H9 (cell line): ENCODE data around the gene TOMM7. TPM values are rescaled to one million over a fixed set of nuclear protein-coding genes. Genes with fewer than 3 reads are reported as not detected.

ENCODE experiments used
- DNase-seq: peaks from one replicate; pipeline ENCODE4 v3.0.0-alpha.2; 2017
- H2AFZ ChIP-seq: one replicate; pipeline ENCODE4 v1.6.1; 2013; ENCODE audit warnings: mild to moderate bottlenecking, low read length, control low read depth, moderate library complexity
- H2AK5ac ChIP-seq: 2 replicates; pipeline ENCODE4 v1.6.1; 2013; ENCODE audit warnings: low read length, control low read depth, mixed read lengths; ENCODE audit not compliant: insufficient read length
- H2BK120ac ChIP-seq: one replicate; pipeline ENCODE4 v1.6.1; 2013; ENCODE audit warnings: low read depth, mild to moderate bottlenecking, low read length, control low read depth, inconsistent platforms; ENCODE audit not compliant: poor library complexity, severe bottlenecking
- H2BK12ac ChIP-seq: 2 replicates; pipeline ENCODE4 v1.6.1; 2013; ENCODE audit warnings: low read length, control low read depth, mixed read lengths, low read depth; ENCODE audit not compliant: insufficient read length
- H2BK15ac ChIP-seq: 2 replicates; pipeline ENCODE4 v1.6.1; 2013; ENCODE audit warnings: low read depth, low read length, control low read depth
- H2BK20ac ChIP-seq: one replicate; pipeline ENCODE4 v1.6.1; 2013; ENCODE audit warnings: low read depth, mild to moderate bottlenecking, low read length, control low read depth, inconsistent platforms; ENCODE audit not compliant: poor library complexity, severe bottlenecking
- H2BK5ac ChIP-seq: 2 replicates; pipeline ENCODE4 v1.6.1; 2013; ENCODE audit warnings: low read length, control low read depth, mixed read lengths; ENCODE audit not compliant: insufficient read length
- H3K14ac ChIP-seq: 2 replicates; pipeline ENCODE4 v1.6.1; 2013; ENCODE audit warnings: low read length, control low read depth; ENCODE audit not compliant: insufficient read depth
- H3K18ac ChIP-seq: 2 replicates; pipeline ENCODE4 v1.6.1; 2013; ENCODE audit warnings: low read depth, mild to moderate bottlenecking, mixed read lengths, low read length, control low read depth; ENCODE audit not compliant: insufficient read length
- H3K23ac ChIP-seq: 2 replicates; pipeline ENCODE4 v1.6.1; 2013; ENCODE audit warnings: low read length, control low read depth, mixed read lengths, low read depth; ENCODE audit not compliant: insufficient read length
- H3K23me2 ChIP-seq: 2 replicates; pipeline ENCODE4 v1.6.1; 2013; ENCODE audit warnings: low read depth, mild to moderate bottlenecking, mixed read lengths, low read length, control low read depth; ENCODE audit not compliant: insufficient read length, poor library complexity, severe bottlenecking
- H3K27ac ChIP-seq: 2 replicates; pipeline ENCODE4 v1.5.1; 2013; ENCODE audit warnings: low read length, control low read depth, mixed read lengths, low read depth; ENCODE audit not compliant: insufficient read length
- H3K27me3 ChIP-seq: 2 replicates; pipeline ENCODE4 v1.6.1; 2013; ENCODE audit warnings: low read length, control low read depth, inconsistent platforms; ENCODE audit not compliant: insufficient read depth
- H3K4ac ChIP-seq: 2 replicates; pipeline ENCODE4 v1.6.1; 2013; ENCODE audit warnings: low read depth, mild to moderate bottlenecking, control low read depth, inconsistent platforms, low read length, moderate library complexity
- H3K4me1 ChIP-seq: 2 replicates; pipeline ENCODE4 v1.6.1; 2013; ENCODE audit warnings: low read length, control low read depth, inconsistent platforms; ENCODE audit not compliant: insufficient read depth
- H3K4me2 ChIP-seq: 2 replicates; pipeline ENCODE4 v1.6.1; 2013; ENCODE audit warnings: low read length, control low read depth, mixed read lengths; ENCODE audit not compliant: insufficient read length, insufficient read depth
- H3K56ac ChIP-seq: 2 replicates; pipeline ENCODE4 v1.6.1; 2013; ENCODE audit warnings: low read depth, mild to moderate bottlenecking, mixed read lengths, low read length, control low read depth; ENCODE audit not compliant: insufficient read length
- H3K79me1 ChIP-seq: 2 replicates; pipeline ENCODE4 v1.6.1; 2013; ENCODE audit warnings: low read depth, mild to moderate bottlenecking, moderate library complexity, low read length, control low read depth, inconsistent platforms; ENCODE audit not compliant: insufficient read depth, poor library complexity, severe bottlenecking
- H3K79me2 ChIP-seq: 2 replicates; pipeline ENCODE4 v1.6.1; 2013; ENCODE audit warnings: low read length, control low read depth, inconsistent platforms; ENCODE audit not compliant: insufficient read depth
- H3K9ac ChIP-seq: 2 replicates; pipeline ENCODE4 v1.6.1; 2013; ENCODE audit warnings: low read length, control low read depth, mixed read lengths; ENCODE audit not compliant: insufficient read length; ENCODE audit errors: extremely low read depth
- H3K9me3 ChIP-seq: one replicate; pipeline ENCODE4 v1.6.1; 2013; ENCODE audit warnings: low read depth, low read length, inconsistent platforms; ENCODE audit not compliant: control insufficient read depth
- H3T11ph ChIP-seq: one replicate; pipeline ENCODE4 v1.6.1; 2013; ENCODE audit warnings: mild to moderate bottlenecking, low read length, control low read depth, inconsistent platforms
- H4K20me1 ChIP-seq: one replicate; pipeline ENCODE4 v1.6.1; 2013; ENCODE audit not compliant: control insufficient read depth, insufficient read length, insufficient read depth
- H4K5ac ChIP-seq: 2 replicates; pipeline ENCODE4 v1.6.1; 2013; ENCODE audit warnings: low read depth, mild to moderate bottlenecking, mixed read lengths, low read length, control low read depth; ENCODE audit not compliant: insufficient read length
- H4K8ac ChIP-seq: replicated peaks from 2 replicates; pipeline ENCODE4 v1.6.1; 2013; ENCODE audit warnings: low read length, control low read depth, mixed read lengths, low read depth; ENCODE audit not compliant: insufficient read length
- H4K91ac ChIP-seq: 2 replicates; pipeline ENCODE4 v1.6.1; 2013; ENCODE audit warnings: low read depth, mild to moderate bottlenecking, moderate library complexity, mixed read lengths, low read length, control low read depth; ENCODE audit not compliant: insufficient read length
- H3K27ac Mint-ChIP-seq, 3 experiments: 2 replicates in 2 of 3; 3 replicates in 1 of 3; pipeline ENCODE4 v1.8.0; 2020 to 2021; ENCODE audit warnings: mixed read lengths in 3 of 3, mild to moderate bottlenecking in 1 of 3, moderate library complexity in 1 of 3
- H3K27me3 Mint-ChIP-seq: 2 replicates; pipeline ENCODE4 v1.8.0; 2021; ENCODE audit warnings: low read depth, mild to moderate bottlenecking, moderate library complexity, mixed read lengths
- H3K36me3 Mint-ChIP-seq, 3 experiments: 2 replicates in 2 of 3; 3 replicates in 1 of 3; pipeline ENCODE4 v1.8.0; 2020 to 2021; ENCODE audit warnings: low read depth in 3 of 3, mixed read lengths in 3 of 3; ENCODE audit not compliant: insufficient read depth in 1 of 3
- H3K4me1 Mint-ChIP-seq, 2 experiments: 2 replicates each; pipeline ENCODE4 v1.8.0; 2020; ENCODE audit warnings: mixed read lengths in 2 of 2
- H3K4me3 Mint-ChIP-seq, 2 experiments: 2 replicates in 1 of 2; 3 replicates in 1 of 2; pipeline ENCODE4 v1.8.0; 2020 to 2021; ENCODE audit warnings: mild to moderate bottlenecking in 2 of 2, mixed read lengths in 2 of 2, moderate library complexity in 1 of 2
- H3K9me3 Mint-ChIP-seq, 2 experiments: 2 replicates in 1 of 2; 3 replicates in 1 of 2; pipeline ENCODE4 v1.8.0; 2020; ENCODE audit warnings: mild to moderate bottlenecking in 2 of 2, mixed read lengths in 2 of 2, moderate library complexity in 1 of 2
- whole genome bisulfite sequencing: extraction: QIAGEN DNeasy Blood & Tissue Kit; methylation state at CpG from one replicate; pipeline ENCODE4 v1.1.7; 2013; ENCODE audit warnings: missing lambda C conversion rate, low lambda C conversion rate, mixed read lengths; ENCODE audit not compliant: insufficient read length; ENCODE audit errors: extremely low coverage; 5-methylcytosine and 5-hydroxymethylcytosine counted together
- total RNA-seq: library from RNA; stranded (reverse); gene quantifications from 2 replicates; pipeline ENCODE4 v1.2.1, GENCODE V29; 2021
- TF ChIP-seq, protein P1 (sequence below): fragments of 200-600 bp; sonication (generic); conservative IDR thresholded peaks from 3 replicates; pipeline ENCODE4 v1.8.0; 2021; ENCODE audit warnings: antibody characterized with exemption, mild to moderate bottlenecking

TOMM7 gene
- total RNA-seq, 1 experiment from 2014 or later: 368 TPM

DNA sequence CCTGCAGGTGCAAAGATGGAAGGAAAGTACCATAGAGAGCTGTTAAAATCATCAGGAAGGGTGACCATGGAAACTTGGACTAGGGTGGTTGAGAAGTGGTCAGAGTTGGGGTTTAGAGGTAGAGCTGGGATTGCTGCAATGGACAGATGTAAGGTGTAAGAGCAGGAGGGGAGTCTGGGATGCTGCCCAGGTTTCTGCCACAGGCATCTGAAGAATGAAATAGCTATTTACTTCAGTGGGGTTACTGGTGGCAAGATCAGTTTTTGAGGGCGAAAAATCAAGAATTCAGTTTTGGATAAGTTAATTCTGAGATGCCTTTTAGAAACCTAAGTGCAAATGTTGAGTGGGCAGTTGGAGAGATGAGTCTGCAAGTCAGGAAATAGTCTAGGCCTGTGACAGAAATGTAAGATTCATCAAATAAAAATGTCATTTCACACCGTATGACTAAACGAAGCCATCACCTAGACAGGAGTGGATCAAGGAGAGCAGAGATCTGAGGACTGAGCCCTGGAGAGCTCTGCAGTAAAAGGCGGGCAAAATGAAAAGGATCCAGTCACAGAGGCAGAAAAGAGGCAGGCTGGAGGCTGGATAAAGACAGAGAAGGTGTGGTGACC, 22.7 kb upstream of the TOMM7 start:
- DNase-seq: no peak
- no CpG with 5 or more reads among the region's 4 CpGs for WGBS
- no peak overlapping the region for H2BK12ac ChIP-seq

More for the DNA sequence above, 22.7 kb upstream of the TOMM7 start:
- H3K4ac ChIP-seq: no peak overlapping the region
- H2BK15ac ChIP-seq: no peak overlapping the region
- H2BK20ac ChIP-seq: no peak overlapping the region
- no peak overlapping the region for H2BK120ac ChIP-seq
- no peak overlapping the region for H3K27ac Mint-ChIP-seq
- H3K9me3 ChIP-seq: no peaks in the 10 kb centered on the region
- H2AFZ ChIP-seq: no peak overlapping the region
- no peak overlapping the region for H3K27ac ChIP-seq
- H3T11ph ChIP-seq: no peak overlapping the region
- no peaks in the 10 kb centered on the region for H3K79me1 ChIP-seq
- no peaks in the 10 kb centered on the region for H3K23me2 ChIP-seq
- TF ChIP-seq, protein P1, sequence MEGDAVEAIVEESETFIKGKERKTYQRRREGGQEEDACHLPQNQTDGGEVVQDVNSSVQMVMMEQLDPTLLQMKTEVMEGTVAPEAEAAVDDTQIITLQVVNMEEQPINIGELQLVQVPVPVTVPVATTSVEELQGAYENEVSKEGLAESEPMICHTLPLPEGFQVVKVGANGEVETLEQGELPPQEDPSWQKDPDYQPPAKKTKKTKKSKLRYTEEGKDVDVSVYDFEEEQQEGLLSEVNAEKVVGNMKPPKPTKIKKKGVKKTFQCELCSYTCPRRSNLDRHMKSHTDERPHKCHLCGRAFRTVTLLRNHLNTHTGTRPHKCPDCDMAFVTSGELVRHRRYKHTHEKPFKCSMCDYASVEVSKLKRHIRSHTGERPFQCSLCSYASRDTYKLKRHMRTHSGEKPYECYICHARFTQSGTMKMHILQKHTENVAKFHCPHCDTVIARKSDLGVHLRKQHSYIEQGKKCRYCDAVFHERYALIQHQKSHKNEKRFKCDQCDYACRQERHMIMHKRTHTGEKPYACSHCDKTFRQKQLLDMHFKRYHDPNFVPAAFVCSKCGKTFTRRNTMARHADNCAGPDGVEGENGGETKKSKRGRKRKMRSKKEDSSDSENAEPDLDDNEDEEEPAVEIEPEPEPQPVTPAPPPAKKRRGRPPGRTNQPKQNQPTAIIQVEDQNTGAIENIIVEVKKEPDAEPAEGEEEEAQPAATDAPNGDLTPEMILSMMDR: no peak
- H2AK5ac ChIP-seq: no peak overlapping the region
- H3K79me2 ChIP-seq: no peaks in the 10 kb centered on the region
- H3K18ac ChIP-seq: no peak overlapping the region
- no peak overlapping the region for H4K8ac ChIP-seq
- peaks cover 3% of the 10 kb centered on the region; the same call in 1 of the 2 replicates for H3K4me1 ChIP-seq
- no peak overlapping the region for H3K14ac ChIP-seq
- no peak overlapping the region for H2BK5ac ChIP-seq
- H3K4me2 ChIP-seq: no peak overlapping the region
- no peaks in the 10 kb centered on the region; the same call in 1 of the 2 replicates for H3K27me3 Mint-ChIP-seq
- no peak overlapping the region for H4K91ac ChIP-seq
- no peaks in the 10 kb centered on the region for H4K20me1 ChIP-seq
- no peaks in the 10 kb centered on the region; a peak in 1 of 5 replicates for H3K9me3 Mint-ChIP-seq
- H3K27me3 ChIP-seq: no peaks in the 10 kb centered on the region; the same call in 1 of the 2 replicates
- no peak overlapping the region for H4K5ac ChIP-seq
- no peak overlapping the region for H3K23ac ChIP-seq
- H3K4me3 Mint-ChIP-seq: no peak overlapping the region
- H3K56ac ChIP-seq: no peak overlapping the region
- no peak overlapping the region for H3K9ac ChIP-seq
- H3K4me1 Mint-ChIP-seq: peaks cover 11 to 12% of the 10 kb centered on the region in 2 experiments
- peaks cover 0 to 2% (median 0%) of the 10 kb centered on the region in 3 experiments; a peak in 1 of 7 replicates for H3K36me3 Mint-ChIP-seq
